WTC11 (cell line): ENCODE results near the gene NOL4L. TPM values are rescaled to one million over a fixed set of nuclear protein-coding genes. Genes with fewer than 3 reads are reported as not detected.

ENCODE experiments used
- ATAC-seq: fragments of 200-7000 bp; cut with Tn5 transposase; 2 replicates; pipeline ENCODE4 v1.10.0; 2021; ENCODE audit warnings: mild to moderate bottlenecking, moderate library complexity
- CTCF ChIA-PET: fragments of 300-600 bp; sonication (Branson Sonifier 250); formaldehyde crosslinking; loops from one replicate; lab custom pipeline; 2021; ENCODE audit warnings: antibody characterized with exemption; lab: Charles Lee
- POLR2A ChIA-PET: fragments of 350-600 bp; sonication (Branson Sonifier 250); formaldehyde crosslinking; loops from one replicate; lab custom pipeline; 2021; ENCODE audit warnings: antibody characterized with exemption; lab: Charles Lee
- DNase-seq: peaks from one replicate; pipeline ENCODE4 v3.0.0; 2021; ENCODE audit warnings: low spot score
- H3K27ac Mint-ChIP-seq: 2 replicates; pipeline ENCODE4 v1.8.0; 2021; ENCODE audit warnings: mixed read lengths
- H3K27me3 Mint-ChIP-seq: 2 replicates; pipeline ENCODE4 v1.8.0; 2021; ENCODE audit warnings: low read depth, mild to moderate bottlenecking, moderate library complexity, mixed read lengths
- H3K36me3 Mint-ChIP-seq: 2 replicates; pipeline ENCODE4 v1.8.0; 2021; ENCODE audit warnings: mixed read lengths
- H3K4me1 Mint-ChIP-seq: 2 replicates; pipeline ENCODE4 v1.8.0; 2022; ENCODE audit warnings: mixed read lengths
- H3K4me3 Mint-ChIP-seq: 2 replicates; pipeline ENCODE4 v1.8.0; 2021; ENCODE audit warnings: mild to moderate bottlenecking, moderate library complexity, mixed read lengths
- H3K9me3 Mint-ChIP-seq: 2 replicates; pipeline ENCODE4 v1.8.0; 2021; ENCODE audit warnings: mixed read lengths
- ETV6 ChIP-seq: sonication (generic); formaldehyde crosslinking; IDR thresholded peaks from 2 replicates; pipeline ENCODE4 v1.8.1; 2022; ENCODE audit warnings: mild to moderate bottlenecking, missing genetic modification reagents
- FOXP1 ChIP-seq: sonication (generic); formaldehyde crosslinking; IDR thresholded peaks from 2 replicates; pipeline ENCODE4 v1.8.0; 2022; ENCODE audit warnings: missing genetic modification reagents, mild to moderate bottlenecking, moderate library complexity, borderline replicate concordance
- JUN ChIP-seq: sonication (generic); formaldehyde crosslinking; IDR thresholded peaks from 2 replicates; pipeline ENCODE4 v1.8.0; 2023; ENCODE audit warnings: mild to moderate bottlenecking, missing genetic modification reagents
- KAT7 ChIP-seq: sonication (generic); formaldehyde crosslinking; IDR thresholded peaks from 2 replicates; pipeline ENCODE4 v1.8.1; 2023; ENCODE audit warnings: missing genetic modification reagents, mild to moderate bottlenecking, borderline replicate concordance
- MYBL2 ChIP-seq: sonication (generic); formaldehyde crosslinking; IDR thresholded peaks from 2 replicates; pipeline ENCODE4 v1.8.1; 2023; ENCODE audit warnings: mild to moderate bottlenecking, moderate library complexity, missing genetic modification reagents
- NFYB ChIP-seq: sonication (generic); formaldehyde crosslinking; conservative IDR thresholded peaks from 2 replicates; pipeline ENCODE4 v1.8.0; 2022; ENCODE audit warnings: low read depth, missing genetic modification reagents
- SMAD4 ChIP-seq: sonication (generic); formaldehyde crosslinking; IDR thresholded peaks from 2 replicates; pipeline ENCODE4 v1.8.0; 2022; ENCODE audit warnings: mild to moderate bottlenecking, missing genetic modification reagents
- TCF7 ChIP-seq: sonication (generic); formaldehyde crosslinking; IDR thresholded peaks from 2 replicates; pipeline ENCODE4 v1.8.0; 2022; ENCODE audit warnings: mild to moderate bottlenecking, low read depth, missing genetic modification reagents, moderate library complexity
- TEAD4 ChIP-seq: sonication (generic); formaldehyde crosslinking; IDR thresholded peaks from 2 replicates; pipeline ENCODE4 v1.8.0; 2022; ENCODE audit warnings: mild to moderate bottlenecking, missing genetic modification reagents
- ZNF416 ChIP-seq: fragments of 250-450 bp; sonication (Bioruptor Pico); IDR thresholded peaks from 2 replicates; pipeline ENCODE4 v1.9.0; 2021; ENCODE audit warnings: mild to moderate bottlenecking, inconsistent platforms
- total RNA-seq: library from RNA; stranded (reverse); gene quantifications from 3 replicates; pipeline ENCODE4 v1.2.3, GENCODE V29; 2021
- TF ChIP-seq, protein P1 (sequence below): sonication (generic); formaldehyde crosslinking; IDR thresholded peaks from 2 replicates; pipeline ENCODE4 v1.8.0; 2023; ENCODE audit warnings: mild to moderate bottlenecking, missing genetic modification reagents
- TF ChIP-seq, protein P2 (sequence below): sonication (generic); formaldehyde crosslinking; IDR thresholded peaks from 2 replicates; pipeline ENCODE4 v1.8.1; 2023; ENCODE audit warnings: mild to moderate bottlenecking, missing genetic modification reagents, borderline replicate concordance
- TF ChIP-seq, protein P3 (sequence below): sonication (generic); formaldehyde crosslinking; IDR thresholded peaks from 2 replicates; pipeline ENCODE4 v1.8.1; 2022; ENCODE audit warnings: mild to moderate bottlenecking, missing genetic modification reagents, moderate library complexity, borderline replicate concordance
- TF ChIP-seq, protein P4 (sequence below): fragments of 250-450 bp; sonication (Bioruptor Pico); IDR thresholded peaks from 2 replicates; pipeline ENCODE4 v1.9.0; 2021; ENCODE audit warnings: mild to moderate bottlenecking, borderline replicate concordance
- TF ChIP-seq, protein P5 (sequence below): sonication (generic); formaldehyde crosslinking; IDR thresholded peaks from 2 replicates; pipeline ENCODE4 v1.8.0; 2022; ENCODE audit warnings: missing genetic modification reagents
- TF ChIP-seq, protein P6 (sequence below): sonication (generic); formaldehyde crosslinking; IDR thresholded peaks from 2 replicates; pipeline ENCODE4 v1.8.1; 2023; ENCODE audit warnings: mild to moderate bottlenecking, missing genetic modification reagents
- TF ChIP-seq, protein P7 (sequence below): sonication (generic); formaldehyde crosslinking; IDR thresholded peaks from 2 replicates; pipeline ENCODE4 v1.8.0; 2022; ENCODE audit warnings: mild to moderate bottlenecking, missing genetic modification reagents

The NOL4L gene
- total RNA-seq, 1 experiment from 2014 or later: 29.0 TPM

DNA sequence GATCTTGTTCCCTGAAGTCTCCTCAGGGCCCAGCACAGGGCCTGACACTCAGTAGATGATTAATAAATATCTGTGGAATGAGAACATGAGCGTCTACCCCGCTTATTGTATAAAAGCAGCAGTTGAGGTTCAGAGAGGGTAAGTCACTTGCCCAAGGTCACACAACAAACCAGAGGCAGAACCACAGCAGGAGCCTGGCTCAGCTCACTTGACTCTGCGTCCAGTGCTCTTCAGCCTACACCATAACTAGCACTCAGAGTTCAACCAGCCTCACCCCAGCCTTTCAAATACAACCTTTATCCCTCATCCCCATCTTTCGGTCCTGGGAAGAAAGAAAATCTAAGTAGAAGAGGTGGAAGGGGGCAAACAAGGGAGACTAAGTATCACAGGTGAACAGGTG lies 24.9 kb upstream of the NOL4L start (continued):
- TF ChIP-seq, protein P1, sequence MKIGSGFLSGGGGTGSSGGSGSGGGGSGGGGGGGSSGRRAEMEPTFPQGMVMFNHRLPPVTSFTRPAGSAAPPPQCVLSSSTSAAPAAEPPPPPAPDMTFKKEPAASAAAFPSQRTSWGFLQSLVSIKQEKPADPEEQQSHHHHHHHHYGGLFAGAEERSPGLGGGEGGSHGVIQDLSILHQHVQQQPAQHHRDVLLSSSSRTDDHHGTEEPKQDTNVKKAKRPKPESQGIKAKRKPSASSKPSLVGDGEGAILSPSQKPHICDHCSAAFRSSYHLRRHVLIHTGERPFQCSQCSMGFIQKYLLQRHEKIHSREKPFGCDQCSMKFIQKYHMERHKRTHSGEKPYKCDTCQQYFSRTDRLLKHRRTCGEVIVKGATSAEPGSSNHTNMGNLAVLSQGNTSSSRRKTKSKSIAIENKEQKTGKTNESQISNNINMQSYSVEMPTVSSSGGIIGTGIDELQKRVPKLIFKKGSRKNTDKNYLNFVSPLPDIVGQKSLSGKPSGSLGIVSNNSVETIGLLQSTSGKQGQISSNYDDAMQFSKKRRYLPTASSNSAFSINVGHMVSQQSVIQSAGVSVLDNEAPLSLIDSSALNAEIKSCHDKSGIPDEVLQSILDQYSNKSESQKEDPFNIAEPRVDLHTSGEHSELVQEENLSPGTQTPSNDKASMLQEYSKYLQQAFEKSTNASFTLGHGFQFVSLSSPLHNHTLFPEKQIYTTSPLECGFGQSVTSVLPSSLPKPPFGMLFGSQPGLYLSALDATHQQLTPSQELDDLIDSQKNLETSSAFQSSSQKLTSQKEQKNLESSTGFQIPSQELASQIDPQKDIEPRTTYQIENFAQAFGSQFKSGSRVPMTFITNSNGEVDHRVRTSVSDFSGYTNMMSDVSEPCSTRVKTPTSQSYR (CRISPR knock-in tag): no peak

DNA sequence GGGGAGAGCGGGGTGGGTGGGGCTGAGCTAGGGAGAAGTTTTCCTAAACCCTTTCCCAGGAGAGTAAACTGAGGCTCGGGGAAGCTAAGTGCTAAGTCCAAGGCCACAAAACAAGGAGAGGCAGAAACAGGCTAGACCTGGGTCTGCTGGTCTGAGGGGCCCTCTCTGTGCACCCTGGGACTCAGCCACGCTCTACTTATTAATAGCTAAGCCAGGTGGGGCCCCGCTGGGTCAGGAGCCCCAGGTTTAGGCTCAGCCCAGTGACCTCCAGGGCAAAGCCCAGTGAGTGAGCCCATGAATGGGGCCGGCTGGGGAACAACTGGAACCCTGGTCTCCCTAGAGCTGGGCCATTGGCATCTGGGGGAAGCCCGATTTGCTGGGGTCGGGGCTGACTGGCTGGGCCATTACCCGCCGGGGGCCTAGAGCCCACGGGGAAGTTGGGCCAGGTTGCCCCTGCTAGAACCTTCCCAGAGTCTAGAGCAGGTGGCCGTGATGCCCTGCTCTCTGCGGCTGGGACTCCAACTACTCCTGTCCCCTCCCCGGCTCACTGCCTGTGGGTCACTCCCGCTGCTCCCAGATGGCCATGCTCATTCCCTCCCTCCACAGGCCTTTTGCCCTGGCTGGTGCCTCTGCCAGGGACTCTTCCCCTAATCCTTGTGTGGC lies 24.1 kb upstream of the NOL4L start:
- Mint-ChIP-seq H3K9me3 (peaks cover 9% of the 10 kb centered on the region; the same call in 1 of the 2 replicates), H3K27ac (no peak overlapping the region), H3K36me3 (no peaks in the 10 kb centered on the region), H3K4me3 (no peak overlapping the region), H3K4me1 (peaks cover 15% of the 10 kb centered on the region), H3K27me3 (no peaks in the 10 kb centered on the region)
- ChIA-PET POLR2A (no interaction called here), CTCF (interaction anchor here (0.6 kb wide), 1 partner anchor 53 kb away, joined by 3 read pairs; no protein-coding TSS in a partner anchor)
- DNase-seq: no peak
- no peak for ATAC-seq
- no peak for TF ChIP-seq TEAD4
- TF ChIP-seq TCF7 (CRISPR knock-in tag): no peak
- TF ChIP-seq, protein P2, sequence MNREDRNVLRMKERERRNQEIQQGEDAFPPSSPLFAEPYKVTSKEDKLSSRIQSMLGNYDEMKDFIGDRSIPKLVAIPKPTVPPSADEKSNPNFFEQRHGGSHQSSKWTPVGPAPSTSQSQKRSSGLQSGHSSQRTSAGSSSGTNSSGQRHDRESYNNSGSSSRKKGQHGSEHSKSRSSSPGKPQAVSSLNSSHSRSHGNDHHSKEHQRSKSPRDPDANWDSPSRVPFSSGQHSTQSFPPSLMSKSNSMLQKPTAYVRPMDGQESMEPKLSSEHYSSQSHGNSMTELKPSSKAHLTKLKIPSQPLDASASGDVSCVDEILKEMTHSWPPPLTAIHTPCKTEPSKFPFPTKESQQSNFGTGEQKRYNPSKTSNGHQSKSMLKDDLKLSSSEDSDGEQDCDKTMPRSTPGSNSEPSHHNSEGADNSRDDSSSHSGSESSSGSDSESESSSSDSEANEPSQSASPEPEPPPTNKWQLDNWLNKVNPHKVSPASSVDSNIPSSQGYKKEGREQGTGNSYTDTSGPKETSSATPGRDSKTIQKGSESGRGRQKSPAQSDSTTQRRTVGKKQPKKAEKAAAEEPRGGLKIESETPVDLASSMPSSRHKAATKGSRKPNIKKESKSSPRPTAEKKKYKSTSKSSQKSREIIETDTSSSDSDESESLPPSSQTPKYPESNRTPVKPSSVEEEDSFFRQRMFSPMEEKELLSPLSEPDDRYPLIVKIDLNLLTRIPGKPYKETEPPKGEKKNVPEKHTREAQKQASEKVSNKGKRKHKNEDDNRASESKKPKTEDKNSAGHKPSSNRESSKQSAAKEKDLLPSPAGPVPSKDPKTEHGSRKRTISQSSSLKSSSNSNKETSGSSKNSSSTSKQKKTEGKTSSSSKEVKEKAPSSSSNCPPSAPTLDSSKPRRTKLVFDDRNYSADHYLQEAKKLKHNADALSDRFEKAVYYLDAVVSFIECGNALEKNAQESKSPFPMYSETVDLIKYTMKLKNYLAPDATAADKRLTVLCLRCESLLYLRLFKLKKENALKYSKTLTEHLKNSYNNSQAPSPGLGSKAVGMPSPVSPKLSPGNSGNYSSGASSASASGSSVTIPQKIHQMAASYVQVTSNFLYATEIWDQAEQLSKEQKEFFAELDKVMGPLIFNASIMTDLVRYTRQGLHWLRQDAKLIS: no peak
- TF ChIP-seq JUN (CRISPR knock-in tag): no peak
- TF ChIP-seq, protein P3, sequence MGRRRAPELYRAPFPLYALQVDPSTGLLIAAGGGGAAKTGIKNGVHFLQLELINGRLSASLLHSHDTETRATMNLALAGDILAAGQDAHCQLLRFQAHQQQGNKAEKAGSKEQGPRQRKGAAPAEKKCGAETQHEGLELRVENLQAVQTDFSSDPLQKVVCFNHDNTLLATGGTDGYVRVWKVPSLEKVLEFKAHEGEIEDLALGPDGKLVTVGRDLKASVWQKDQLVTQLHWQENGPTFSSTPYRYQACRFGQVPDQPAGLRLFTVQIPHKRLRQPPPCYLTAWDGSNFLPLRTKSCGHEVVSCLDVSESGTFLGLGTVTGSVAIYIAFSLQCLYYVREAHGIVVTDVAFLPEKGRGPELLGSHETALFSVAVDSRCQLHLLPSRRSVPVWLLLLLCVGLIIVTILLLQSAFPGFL (CRISPR knock-in tag): no peak
- TF ChIP-seq KAT7 (CRISPR knock-in tag): no peak
- TF ChIP-seq SMAD4 (CRISPR knock-in tag): no peak
- TF ChIP-seq, protein P4, sequence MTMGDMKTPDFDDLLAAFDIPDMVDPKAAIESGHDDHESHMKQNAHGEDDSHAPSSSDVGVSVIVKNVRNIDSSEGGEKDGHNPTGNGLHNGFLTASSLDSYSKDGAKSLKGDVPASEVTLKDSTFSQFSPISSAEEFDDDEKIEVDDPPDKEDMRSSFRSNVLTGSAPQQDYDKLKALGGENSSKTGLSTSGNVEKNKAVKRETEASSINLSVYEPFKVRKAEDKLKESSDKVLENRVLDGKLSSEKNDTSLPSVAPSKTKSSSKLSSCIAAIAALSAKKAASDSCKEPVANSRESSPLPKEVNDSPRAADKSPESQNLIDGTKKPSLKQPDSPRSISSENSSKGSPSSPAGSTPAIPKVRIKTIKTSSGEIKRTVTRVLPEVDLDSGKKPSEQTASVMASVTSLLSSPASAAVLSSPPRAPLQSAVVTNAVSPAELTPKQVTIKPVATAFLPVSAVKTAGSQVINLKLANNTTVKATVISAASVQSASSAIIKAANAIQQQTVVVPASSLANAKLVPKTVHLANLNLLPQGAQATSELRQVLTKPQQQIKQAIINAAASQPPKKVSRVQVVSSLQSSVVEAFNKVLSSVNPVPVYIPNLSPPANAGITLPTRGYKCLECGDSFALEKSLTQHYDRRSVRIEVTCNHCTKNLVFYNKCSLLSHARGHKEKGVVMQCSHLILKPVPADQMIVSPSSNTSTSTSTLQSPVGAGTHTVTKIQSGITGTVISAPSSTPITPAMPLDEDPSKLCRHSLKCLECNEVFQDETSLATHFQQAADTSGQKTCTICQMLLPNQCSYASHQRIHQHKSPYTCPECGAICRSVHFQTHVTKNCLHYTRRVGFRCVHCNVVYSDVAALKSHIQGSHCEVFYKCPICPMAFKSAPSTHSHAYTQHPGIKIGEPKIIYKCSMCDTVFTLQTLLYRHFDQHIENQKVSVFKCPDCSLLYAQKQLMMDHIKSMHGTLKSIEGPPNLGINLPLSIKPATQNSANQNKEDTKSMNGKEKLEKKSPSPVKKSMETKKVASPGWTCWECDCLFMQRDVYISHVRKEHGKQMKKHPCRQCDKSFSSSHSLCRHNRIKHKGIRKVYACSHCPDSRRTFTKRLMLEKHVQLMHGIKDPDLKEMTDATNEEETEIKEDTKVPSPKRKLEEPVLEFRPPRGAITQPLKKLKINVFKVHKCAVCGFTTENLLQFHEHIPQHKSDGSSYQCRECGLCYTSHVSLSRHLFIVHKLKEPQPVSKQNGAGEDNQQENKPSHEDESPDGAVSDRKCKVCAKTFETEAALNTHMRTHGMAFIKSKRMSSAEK (CRISPR knock-in tag): no peak
- no peak for TF ChIP-seq NFYB (CRISPR knock-in tag)
- no peak for TF ChIP-seq ZNF416 (CRISPR knock-in tag)
- TF ChIP-seq, protein P5, sequence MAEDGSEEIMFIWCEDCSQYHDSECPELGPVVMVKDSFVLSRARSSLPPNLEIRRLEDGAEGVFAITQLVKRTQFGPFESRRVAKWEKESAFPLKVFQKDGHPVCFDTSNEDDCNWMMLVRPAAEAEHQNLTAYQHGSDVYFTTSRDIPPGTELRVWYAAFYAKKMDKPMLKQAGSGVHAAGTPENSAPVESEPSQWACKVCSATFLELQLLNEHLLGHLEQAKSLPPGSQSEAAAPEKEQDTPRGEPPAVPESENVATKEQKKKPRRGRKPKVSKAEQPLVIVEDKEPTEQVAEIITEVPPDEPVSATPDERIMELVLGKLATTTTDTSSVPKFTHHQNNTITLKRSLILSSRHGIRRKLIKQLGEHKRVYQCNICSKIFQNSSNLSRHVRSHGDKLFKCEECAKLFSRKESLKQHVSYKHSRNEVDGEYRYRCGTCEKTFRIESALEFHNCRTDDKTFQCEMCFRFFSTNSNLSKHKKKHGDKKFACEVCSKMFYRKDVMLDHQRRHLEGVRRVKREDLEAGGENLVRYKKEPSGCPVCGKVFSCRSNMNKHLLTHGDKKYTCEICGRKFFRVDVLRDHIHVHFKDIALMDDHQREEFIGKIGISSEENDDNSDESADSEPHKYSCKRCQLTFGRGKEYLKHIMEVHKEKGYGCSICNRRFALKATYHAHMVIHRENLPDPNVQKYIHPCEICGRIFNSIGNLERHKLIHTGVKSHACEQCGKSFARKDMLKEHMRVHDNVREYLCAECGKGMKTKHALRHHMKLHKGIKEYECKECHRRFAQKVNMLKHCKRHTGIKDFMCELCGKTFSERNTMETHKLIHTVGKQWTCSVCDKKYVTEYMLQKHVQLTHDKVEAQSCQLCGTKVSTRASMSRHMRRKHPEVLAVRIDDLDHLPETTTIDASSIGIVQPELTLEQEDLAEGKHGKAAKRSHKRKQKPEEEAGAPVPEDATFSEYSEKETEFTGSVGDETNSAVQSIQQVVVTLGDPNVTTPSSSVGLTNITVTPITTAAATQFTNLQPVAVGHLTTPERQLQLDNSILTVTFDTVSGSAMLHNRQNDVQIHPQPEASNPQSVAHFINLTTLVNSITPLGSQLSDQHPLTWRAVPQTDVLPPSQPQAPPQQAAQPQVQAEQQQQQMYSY (CRISPR knock-in tag): no peak
- TF ChIP-seq ETV6 (CRISPR knock-in tag): no peak
- TF ChIP-seq, protein P6, sequence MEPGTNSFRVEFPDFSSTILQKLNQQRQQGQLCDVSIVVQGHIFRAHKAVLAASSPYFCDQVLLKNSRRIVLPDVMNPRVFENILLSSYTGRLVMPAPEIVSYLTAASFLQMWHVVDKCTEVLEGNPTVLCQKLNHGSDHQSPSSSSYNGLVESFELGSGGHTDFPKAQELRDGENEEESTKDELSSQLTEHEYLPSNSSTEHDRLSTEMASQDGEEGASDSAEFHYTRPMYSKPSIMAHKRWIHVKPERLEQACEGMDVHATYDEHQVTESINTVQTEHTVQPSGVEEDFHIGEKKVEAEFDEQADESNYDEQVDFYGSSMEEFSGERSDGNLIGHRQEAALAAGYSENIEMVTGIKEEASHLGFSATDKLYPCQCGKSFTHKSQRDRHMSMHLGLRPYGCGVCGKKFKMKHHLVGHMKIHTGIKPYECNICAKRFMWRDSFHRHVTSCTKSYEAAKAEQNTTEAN (CRISPR knock-in tag): no peak
- no peak for TF ChIP-seq FOXP1 (CRISPR knock-in tag)
- TF ChIP-seq, protein P7, sequence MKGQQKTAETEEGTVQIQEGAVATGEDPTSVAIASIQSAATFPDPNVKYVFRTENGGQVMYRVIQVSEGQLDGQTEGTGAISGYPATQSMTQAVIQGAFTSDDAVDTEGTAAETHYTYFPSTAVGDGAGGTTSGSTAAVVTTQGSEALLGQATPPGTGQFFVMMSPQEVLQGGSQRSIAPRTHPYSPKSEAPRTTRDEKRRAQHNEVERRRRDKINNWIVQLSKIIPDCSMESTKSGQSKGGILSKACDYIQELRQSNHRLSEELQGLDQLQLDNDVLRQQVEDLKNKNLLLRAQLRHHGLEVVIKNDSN (CRISPR knock-in tag): no peak
- TF ChIP-seq MYBL2 (CRISPR knock-in tag): no peak
